SK-N-SH (cell line): Measurements from ENCODE around the gene SHPK. TPM values are rescaled to one million over a fixed set of nuclear protein-coding genes. Genes with fewer than 3 reads are reported as not detected.

ENCODE experiments used
- CTCF ChIA-PET: fragments of 300-600, 350-600 bp; formaldehyde crosslinking; extraction: SDS; loops from one replicate; lab custom pipeline; 2021; lab: Yijun Ruan, JAX
- POLR2A ChIA-PET: fragments of 350-600 bp; sonication (Branson Sonifier 250); formaldehyde crosslinking; extraction: SDS; loops from one replicate; lab custom pipeline; 2020; ENCODE audit warnings: antibody characterized with exemption, inconsistent platforms; lab: Yijun Ruan, JAX
- DNase-seq: peaks from one replicate; pipeline ENCODE4 v3.0.0; 2012
- H2AFZ ChIP-seq: fragments of 200-600 bp; sonication (generic); 2 replicates; pipeline ENCODE4 v1.8.1; 2016; ENCODE audit warnings: antibody characterized with exemption, mild to moderate bottlenecking, low read depth
- H3F3A ChIP-seq: fragments of 200-600 bp; sonication (generic); replicated peaks from 2 replicates; pipeline ENCODE3; 2016; ENCODE audit warnings: antibody characterized with exemption, mild to moderate bottlenecking; ENCODE audit not compliant: insufficient read depth
- H3K27ac ChIP-seq, 2 experiments: fragments of 200-500 bp in 1 of 2; fragments of 200-600 bp in 1 of 2; sonication (Bioruptor generic) in 1 of 2; sonication (generic), shearing (Covaris generic) in 1 of 2; 2 replicates each; pipeline versions ENCODE4 v1.5.1 to v1.6.1; 2014 to 2016; ENCODE audit warnings: low read depth in 2 of 2, inconsistent platforms in 1 of 2, low read length in 1 of 2, mild to moderate bottlenecking in 1 of 2, mixed read lengths in 1 of 2
- H3K27me3 ChIP-seq: fragments of 200-600 bp; sonication (generic), shearing (Covaris generic); 2 replicates; pipeline ENCODE4 v1.6.1; 2016; ENCODE audit warnings: mixed run types; ENCODE audit not compliant: insufficient read depth
- H3K36me3 ChIP-seq, 2 experiments: fragments of 200-500 bp in 1 of 2; fragments of 200-600 bp in 1 of 2; sonication (Bioruptor generic) in 1 of 2; sonication (generic) in 1 of 2; replicated peaks in 1 of 2; 2 replicates each; pipeline versions ENCODE3 to v1.5.1; 2014 to 2016; ENCODE audit warnings: low read length in 1 of 2, mild to moderate bottlenecking in 1 of 2; ENCODE audit not compliant: insufficient read depth in 2 of 2, control insufficient read depth in 1 of 2
- H3K4me1 ChIP-seq, 2 experiments: fragments of 200-500 bp in 1 of 2; fragments of 200-600 bp in 1 of 2; sonication (Bioruptor generic) in 1 of 2; sonication (generic), shearing (Covaris generic) in 1 of 2; 2 replicates each; pipeline versions ENCODE4 v1.5.1 to v1.6.1; 2014 to 2016; ENCODE audit warnings: low read depth in 1 of 2, low read length in 1 of 2, mixed run types in 1 of 2; ENCODE audit not compliant: insufficient read depth in 2 of 2, control insufficient read depth in 1 of 2
- H3K4me2 ChIP-seq: fragments of 200-600 bp; sonication (generic), shearing (Covaris generic); 2 replicates; pipeline ENCODE4 v1.6.1; 2017; ENCODE audit warnings: mixed run types
- H3K4me3 ChIP-seq, 2 experiments: fragments of 200-500 bp in 1 of 2; fragments of 200-600 bp in 1 of 2; sonication (Bioruptor generic) in 1 of 2; sonication (generic), shearing (Covaris generic) in 1 of 2; 2 replicates each; pipeline versions ENCODE4 v1.5.1 to v1.8.1; 2014 to 2016; ENCODE audit warnings: low read depth in 2 of 2, inconsistent platforms in 1 of 2, low read length in 1 of 2, mild to moderate bottlenecking in 1 of 2, mixed read lengths in 1 of 2, moderate library complexity in 1 of 2
- H3K79me2 ChIP-seq: fragments of 200-600 bp; sonication (generic); 2 replicates; pipeline ENCODE4 v1.8.1; 2017; ENCODE audit warnings: mild to moderate bottlenecking; ENCODE audit not compliant: insufficient read depth
- H3K9ac ChIP-seq: fragments of 200-600 bp; sonication (generic); 2 replicates; pipeline ENCODE4 v1.6.1; 2017; ENCODE audit warnings: mixed run types
- H3K9me2 ChIP-seq: fragments of 200-600 bp; sonication (generic); 2 replicates; pipeline ENCODE4 v1.6.1; 2017; ENCODE audit warnings: mixed run types
- H3K9me3 ChIP-seq: fragments of 200-600 bp; sonication (generic); 2 replicates; pipeline ENCODE4 v1.6.1; 2017; ENCODE audit warnings: mixed run types, mild to moderate bottlenecking, moderate library complexity
- H4K20me1 ChIP-seq: fragments of 200-600 bp; sonication (generic); 2 replicates; pipeline ENCODE4 v1.6.1; 2017; ENCODE audit warnings: mild to moderate bottlenecking, mixed run types; ENCODE audit not compliant: insufficient read depth
- ELF1 ChIP-seq: IDR thresholded peaks from 2 replicates; pipeline ENCODE4 v1.4.0; 2012
- EZH2phosphoT487 ChIP-seq: fragments of 200-600 bp; sonication (generic); IDR thresholded peaks from 2 replicates; pipeline ENCODE4 v1.6.1; 2017; ENCODE audit warnings: low read depth, mixed run types, mild to moderate bottlenecking, antibody characterized with exemption, moderate library complexity, borderline replicate concordance
- FOSL2 ChIP-seq: IDR thresholded peaks from 2 replicates; pipeline ENCODE4 v1.4.0; 2012; ENCODE audit warnings: low read depth, mild to moderate bottlenecking, moderate library complexity, borderline replicate concordance
- FOXJ3 ChIP-seq: sonication (generic); formaldehyde crosslinking; IDR thresholded peaks from 2 replicates; pipeline ENCODE4 v1.5.1; 2020; ENCODE audit warnings: mild to moderate bottlenecking, missing genetic modification reagents
- GABPA ChIP-seq: IDR thresholded peaks from 2 replicates; pipeline ENCODE4 v1.4.0; 2012; ENCODE audit warnings: low read depth, mild to moderate bottlenecking
- JUND ChIP-seq: IDR thresholded peaks from 2 replicates; pipeline ENCODE4 v1.4.0; 2012
- MEF2A ChIP-seq: IDR thresholded peaks from 2 replicates; pipeline ENCODE4 v1.4.0; 2012; ENCODE audit warnings: low read depth, borderline replicate concordance
- MXI1 ChIP-seq: IDR thresholded peaks from 2 replicates; pipeline ENCODE4 v1.6.1; 2012; ENCODE audit warnings: mild to moderate bottlenecking, low read depth, low read length, improper control_type of control experiment
- NFIC ChIP-seq: IDR thresholded peaks from 2 replicates; pipeline ENCODE4 v1.4.0; 2012; ENCODE audit warnings: borderline replicate concordance
- RAD21 ChIP-seq: IDR thresholded peaks from 2 replicates; pipeline ENCODE4 v1.6.1; 2012; ENCODE audit warnings: mild to moderate bottlenecking, low read length
- REST ChIP-seq: IDR thresholded peaks from 2 replicates; pipeline ENCODE4 v1.6.1; 2012; ENCODE audit warnings: mild to moderate bottlenecking, low read depth, low read length, moderate library complexity
- SIN3A ChIP-seq: IDR thresholded peaks from 2 replicates; pipeline ENCODE4 v1.6.1; 2012; ENCODE audit warnings: low read depth, mild to moderate bottlenecking, low read length, moderate library complexity, borderline replicate concordance
- SMC3 ChIP-seq: IDR thresholded peaks from 2 replicates; pipeline ENCODE4 v1.6.1; 2012; ENCODE audit warnings: low read depth, low read length, improper control_type of control experiment
- TEAD4 ChIP-seq: IDR thresholded peaks from 2 replicates; pipeline ENCODE4 v1.4.0; 2012; ENCODE audit warnings: mild to moderate bottlenecking, borderline replicate concordance; ENCODE audit not compliant: insufficient read depth
- WGBS: methylation state at CpG from one replicate; pipeline ENCODE4 v1.1.6; 2017; ENCODE audit warnings: low lambda C conversion rate; 5-methylcytosine and 5-hydroxymethylcytosine counted together
- polyA plus RNA-seq, 3 experiments: library from polyadenylated mRNA; depleted of rRNA; stranded (reverse); fragments of >200 nt; gene quantifications; 2 replicates each; pipeline ENCODE4 v1.2.3, GENCODE V29; 2012
- TF ChIP-seq, protein P1 (sequence below): fragments of 150-350 bp; IDR thresholded peaks from 2 replicates; pipeline ENCODE4 v1.6.1; 2016; ENCODE audit warnings: mild to moderate bottlenecking, low read depth, low read length
- TF ChIP-seq, protein P2 (sequence below): IDR thresholded peaks from 2 replicates; pipeline ENCODE4 v1.4.0; 2012; ENCODE audit warnings: low read depth, borderline replicate concordance
- TF ChIP-seq, protein P3 (sequence below): fragments of 200-600 bp; sonication (generic); IDR thresholded peaks from 2 replicates; pipeline ENCODE4 v1.6.1; 2017; ENCODE audit warnings: antibody characterized with exemption, mild to moderate bottlenecking, moderate library complexity
- TF ChIP-seq, protein P4 (sequence below): fragments of 150-350 bp; IDR thresholded peaks from 2 replicates; pipeline ENCODE4 v1.6.1; 2017; ENCODE audit warnings: antibody characterized with exemption, low read length, low read depth, borderline replicate concordance
- TF ChIP-seq, protein P5 (sequence below): IDR thresholded peaks from 2 replicates; pipeline ENCODE4 v1.4.0; 2012; ENCODE audit warnings: low read depth, borderline replicate concordance
- TF ChIP-seq, protein P6 (sequence below): IDR thresholded peaks from 2 replicates; pipeline ENCODE4 v1.4.0; 2012; ENCODE audit warnings: low read depth

The SHPK gene
- polyA plus RNA-seq, 1 of the 3 experiments (the other 2 are of a cell fraction): 9.0 TPM

- 85% methylated on average over 9 of the region's 13 CpGs for WGBS
- POLR2A ChIA-PET: no interaction called here
- Histone ChIP-seq H3K27ac (no peak overlapping the region), H3K36me3 (no peaks in the 10 kb centered on the region), H3K79me2 (no peaks in the 10 kb centered on the region), H3K27me3 (no peaks in the 10 kb centered on the region), H3F3A (no peaks in the 10 kb centered on the region), H4K20me1 (no peaks in the 10 kb centered on the region), H3K4me2 (no peak overlapping the region), H3K9me3 (no peaks in the 10 kb centered on the region), H3K9me2 (no peaks in the 10 kb centered on the region), H2AFZ (no peak overlapping the region), H3K4me3 (no peak overlapping the region), H3K4me1 (peaks cover 5 to 15% of the 10 kb centered on the region in 2 experiments; a peak in 3 of 4 replicates), H3K9ac (no peak overlapping the region)
- TF ChIP-seq, protein P1, sequence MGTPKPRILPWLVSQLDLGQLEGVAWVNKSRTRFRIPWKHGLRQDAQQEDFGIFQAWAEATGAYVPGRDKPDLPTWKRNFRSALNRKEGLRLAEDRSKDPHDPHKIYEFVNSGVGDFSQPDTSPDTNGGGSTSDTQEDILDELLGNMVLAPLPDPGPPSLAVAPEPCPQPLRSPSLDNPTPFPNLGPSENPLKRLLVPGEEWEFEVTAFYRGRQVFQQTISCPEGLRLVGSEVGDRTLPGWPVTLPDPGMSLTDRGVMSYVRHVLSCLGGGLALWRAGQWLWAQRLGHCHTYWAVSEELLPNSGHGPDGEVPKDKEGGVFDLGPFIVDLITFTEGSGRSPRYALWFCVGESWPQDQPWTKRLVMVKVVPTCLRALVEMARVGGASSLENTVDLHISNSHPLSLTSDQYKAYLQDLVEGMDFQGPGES: no peak
- TF ChIP-seq SMC3 (no peak), MEF2A (no peak), FOXJ3 (CRISPR knock-in tag) (no peak), RAD21 (no peak), GABPA (no peak), MXI1 (no peak), EZH2phosphoT487 (no peak), REST (no peak), NFIC (no peak), TEAD4 (no peak), FOSL2 (no peak), JUND (no peak), ELF1 (no peak), SIN3A (no peak)
- TF ChIP-seq, protein P2, sequence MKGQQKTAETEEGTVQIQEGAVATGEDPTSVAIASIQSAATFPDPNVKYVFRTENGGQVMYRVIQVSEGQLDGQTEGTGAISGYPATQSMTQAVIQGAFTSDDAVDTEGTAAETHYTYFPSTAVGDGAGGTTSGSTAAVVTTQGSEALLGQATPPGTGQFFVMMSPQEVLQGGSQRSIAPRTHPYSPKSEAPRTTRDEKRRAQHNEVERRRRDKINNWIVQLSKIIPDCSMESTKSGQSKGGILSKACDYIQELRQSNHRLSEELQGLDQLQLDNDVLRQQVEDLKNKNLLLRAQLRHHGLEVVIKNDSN: no peak
- TF ChIP-seq, protein P3, sequence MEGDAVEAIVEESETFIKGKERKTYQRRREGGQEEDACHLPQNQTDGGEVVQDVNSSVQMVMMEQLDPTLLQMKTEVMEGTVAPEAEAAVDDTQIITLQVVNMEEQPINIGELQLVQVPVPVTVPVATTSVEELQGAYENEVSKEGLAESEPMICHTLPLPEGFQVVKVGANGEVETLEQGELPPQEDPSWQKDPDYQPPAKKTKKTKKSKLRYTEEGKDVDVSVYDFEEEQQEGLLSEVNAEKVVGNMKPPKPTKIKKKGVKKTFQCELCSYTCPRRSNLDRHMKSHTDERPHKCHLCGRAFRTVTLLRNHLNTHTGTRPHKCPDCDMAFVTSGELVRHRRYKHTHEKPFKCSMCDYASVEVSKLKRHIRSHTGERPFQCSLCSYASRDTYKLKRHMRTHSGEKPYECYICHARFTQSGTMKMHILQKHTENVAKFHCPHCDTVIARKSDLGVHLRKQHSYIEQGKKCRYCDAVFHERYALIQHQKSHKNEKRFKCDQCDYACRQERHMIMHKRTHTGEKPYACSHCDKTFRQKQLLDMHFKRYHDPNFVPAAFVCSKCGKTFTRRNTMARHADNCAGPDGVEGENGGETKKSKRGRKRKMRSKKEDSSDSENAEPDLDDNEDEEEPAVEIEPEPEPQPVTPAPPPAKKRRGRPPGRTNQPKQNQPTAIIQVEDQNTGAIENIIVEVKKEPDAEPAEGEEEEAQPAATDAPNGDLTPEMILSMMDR: no peak
- TF ChIP-seq, protein P4, sequence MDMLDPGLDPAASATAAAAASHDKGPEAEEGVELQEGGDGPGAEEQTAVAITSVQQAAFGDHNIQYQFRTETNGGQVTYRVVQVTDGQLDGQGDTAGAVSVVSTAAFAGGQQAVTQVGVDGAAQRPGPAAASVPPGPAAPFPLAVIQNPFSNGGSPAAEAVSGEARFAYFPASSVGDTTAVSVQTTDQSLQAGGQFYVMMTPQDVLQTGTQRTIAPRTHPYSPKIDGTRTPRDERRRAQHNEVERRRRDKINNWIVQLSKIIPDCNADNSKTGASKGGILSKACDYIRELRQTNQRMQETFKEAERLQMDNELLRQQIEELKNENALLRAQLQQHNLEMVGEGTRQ: no peak
- TF ChIP-seq, protein P5, sequence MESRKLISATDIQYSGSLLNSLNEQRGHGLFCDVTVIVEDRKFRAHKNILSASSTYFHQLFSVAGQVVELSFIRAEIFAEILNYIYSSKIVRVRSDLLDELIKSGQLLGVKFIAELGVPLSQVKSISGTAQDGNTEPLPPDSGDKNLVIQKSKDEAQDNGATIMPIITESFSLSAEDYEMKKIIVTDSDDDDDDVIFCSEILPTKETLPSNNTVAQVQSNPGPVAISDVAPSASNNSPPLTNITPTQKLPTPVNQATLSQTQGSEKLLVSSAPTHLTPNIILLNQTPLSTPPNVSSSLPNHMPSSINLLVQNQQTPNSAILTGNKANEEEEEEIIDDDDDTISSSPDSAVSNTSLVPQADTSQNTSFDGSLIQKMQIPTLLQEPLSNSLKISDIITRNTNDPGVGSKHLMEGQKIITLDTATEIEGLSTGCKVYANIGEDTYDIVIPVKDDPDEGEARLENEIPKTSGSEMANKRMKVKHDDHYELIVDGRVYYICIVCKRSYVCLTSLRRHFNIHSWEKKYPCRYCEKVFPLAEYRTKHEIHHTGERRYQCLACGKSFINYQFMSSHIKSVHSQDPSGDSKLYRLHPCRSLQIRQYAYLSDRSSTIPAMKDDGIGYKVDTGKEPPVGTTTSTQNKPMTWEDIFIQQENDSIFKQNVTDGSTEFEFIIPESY: no peak
- TF ChIP-seq, protein P6, sequence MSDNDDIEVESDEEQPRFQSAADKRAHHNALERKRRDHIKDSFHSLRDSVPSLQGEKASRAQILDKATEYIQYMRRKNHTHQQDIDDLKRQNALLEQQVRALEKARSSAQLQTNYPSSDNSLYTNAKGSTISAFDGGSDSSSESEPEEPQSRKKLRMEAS: no peak
- no peak for DNase-seq
- CTCF ChIA-PET: no interaction called here
These were observed 38.0 kb downstream of the SHPK start for GRCh38 chr17:3598078-3598477.
